Measurements from ENCODE around the gene ASPRV1. TPM values are rescaled to one million over a fixed set of nuclear protein-coding genes. Genes with fewer than 3 reads are reported as not detected.

Gene ASPRV1
- total RNA-seq, 4 donors from 2014 or later, result 0.95 to 1.2 TPM; not detected in 2

DNA sequence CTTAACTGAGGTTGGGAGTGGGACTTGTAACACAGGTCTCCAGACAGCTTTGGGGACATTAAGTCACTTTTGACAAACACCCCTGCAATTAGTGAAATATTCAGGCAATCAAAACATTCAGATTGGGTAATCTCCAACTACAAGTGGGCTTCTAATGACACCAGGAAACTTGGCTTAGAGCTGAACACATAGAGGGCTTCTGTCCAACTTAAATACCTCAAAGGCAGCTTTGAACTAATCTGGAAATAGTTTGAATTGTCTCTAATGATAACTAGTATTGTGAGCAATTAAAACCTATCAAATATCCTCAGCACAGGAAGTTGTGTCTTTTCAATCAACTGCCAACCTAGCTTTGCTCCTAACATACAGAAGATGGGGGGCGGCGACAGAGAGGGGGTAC is 5.1 kb upstream of the ASPRV1 start:
- peaks cover 0 to 16% (median 7%) of the 10 kb centered on the region in 4 donors for H3K4me1 ChIP-seq
- H3K27ac ChIP-seq, result no peak overlapping the region
- H3K9me3 ChIP-seq, result no peaks in the 10 kb centered on the region
- TF ChIP-seq, protein P1, sequence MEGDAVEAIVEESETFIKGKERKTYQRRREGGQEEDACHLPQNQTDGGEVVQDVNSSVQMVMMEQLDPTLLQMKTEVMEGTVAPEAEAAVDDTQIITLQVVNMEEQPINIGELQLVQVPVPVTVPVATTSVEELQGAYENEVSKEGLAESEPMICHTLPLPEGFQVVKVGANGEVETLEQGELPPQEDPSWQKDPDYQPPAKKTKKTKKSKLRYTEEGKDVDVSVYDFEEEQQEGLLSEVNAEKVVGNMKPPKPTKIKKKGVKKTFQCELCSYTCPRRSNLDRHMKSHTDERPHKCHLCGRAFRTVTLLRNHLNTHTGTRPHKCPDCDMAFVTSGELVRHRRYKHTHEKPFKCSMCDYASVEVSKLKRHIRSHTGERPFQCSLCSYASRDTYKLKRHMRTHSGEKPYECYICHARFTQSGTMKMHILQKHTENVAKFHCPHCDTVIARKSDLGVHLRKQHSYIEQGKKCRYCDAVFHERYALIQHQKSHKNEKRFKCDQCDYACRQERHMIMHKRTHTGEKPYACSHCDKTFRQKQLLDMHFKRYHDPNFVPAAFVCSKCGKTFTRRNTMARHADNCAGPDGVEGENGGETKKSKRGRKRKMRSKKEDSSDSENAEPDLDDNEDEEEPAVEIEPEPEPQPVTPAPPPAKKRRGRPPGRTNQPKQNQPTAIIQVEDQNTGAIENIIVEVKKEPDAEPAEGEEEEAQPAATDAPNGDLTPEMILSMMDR (IDR thresholded peaks at IDR 0.05), result no peak
- TF ChIP-seq EP300 (IDR thresholded peaks at IDR 0.05; ENCODE audit: low read depth) (no peak), POLR2A (IDR thresholded peaks at IDR 0.05) (no peak), POLR2AphosphoS5 (IDR thresholded peaks at IDR 0.05) (no peak)
- intact Hi-C loops (cut with DNase I; ENCODE audit: low total_unique reads), result no loop called here
- DNase-seq, result no peak
- no peaks in the 10 kb centered on the region for H3K27me3 ChIP-seq
- no peaks in the 10 kb centered on the region for H3K36me3 ChIP-seq
- H3K4me3 ChIP-seq, result no peak overlapping the region
- in situ Hi-C loops (cut with MboI; ENCODE audit: low pct_ligation_motif_present in 1 of 4, low pct_unique_long_range_greater_than_20kb in 1 of 4, low sequenced_read_pairs in 3 of 4), result no loop called here
- 96% methylated on average over 2 of the region's 2 CpGs; no CpG with 5 or more reads in 1 of the 2 donors for WGBS, 2 donors (ENCODE audit: low coverage in 1 of 2)

DNA sequence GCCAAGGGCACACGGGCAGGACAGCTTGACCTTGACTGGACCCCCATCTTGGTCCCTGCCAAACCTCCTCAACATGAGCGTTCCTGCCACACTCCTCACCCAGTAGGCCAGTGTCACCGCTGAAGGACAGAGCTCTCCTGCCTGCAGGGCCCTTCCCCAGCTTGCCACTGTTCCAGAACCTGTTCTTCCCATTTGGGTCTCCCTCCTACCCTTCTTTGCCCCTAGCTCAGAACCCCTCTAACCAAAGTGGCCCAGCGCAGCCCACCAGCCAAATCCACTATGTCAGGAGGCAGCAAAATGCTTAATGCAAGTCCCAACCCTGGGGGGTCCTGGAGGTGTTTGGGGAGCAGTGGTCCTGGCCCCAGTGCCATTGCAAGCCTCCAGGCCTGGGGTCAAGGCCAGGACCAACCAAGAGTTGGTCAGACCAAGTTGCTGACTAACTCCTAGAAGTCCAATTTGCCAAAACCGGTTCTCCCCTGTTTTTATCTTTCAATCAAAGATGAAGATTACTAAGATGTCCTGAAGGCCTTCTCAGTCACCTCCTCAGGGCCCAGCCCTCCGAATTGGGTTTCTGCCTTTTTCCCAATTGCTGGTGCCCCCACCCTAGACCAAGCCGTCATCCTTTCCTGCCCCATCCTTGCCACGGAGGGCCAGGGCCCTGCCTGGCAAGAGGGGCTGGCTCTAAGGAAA is 4.5 kb upstream of the ASPRV1 start:
- peaks cover 0 to 16% (median 7%) of the 10 kb centered on the region in 4 donors for H3K4me1 ChIP-seq
- no peaks in the 10 kb centered on the region for H3K36me3 ChIP-seq
- no peak for DNase-seq
- no peak overlapping the region for H3K4me3 ChIP-seq
- no peak overlapping the region for H3K27ac ChIP-seq
- intact Hi-C loops (cut with DNase I; ENCODE audit: low total_unique reads) (no loop called here), in situ Hi-C loops (cut with MboI; ENCODE audit: low pct_ligation_motif_present in 1 of 4, low pct_unique_long_range_greater_than_20kb in 1 of 4, low sequenced_read_pairs in 3 of 4) (no loop called here)
- no peaks in the 10 kb centered on the region for H3K9me3 ChIP-seq
- H3K27me3 ChIP-seq, result no peaks in the 10 kb centered on the region
- 87 to 91% methylated on average over 4 to 8 of the region's 8 CpGs for WGBS, 2 donors (ENCODE audit: low coverage in 1 of 2)
- TF ChIP-seq, protein P1 (IDR thresholded peaks at IDR 0.05), result no peak
- TF ChIP-seq POLR2A (IDR thresholded peaks at IDR 0.05), result no peak
- no peak for TF ChIP-seq POLR2AphosphoS5 (IDR thresholded peaks at IDR 0.05)
- TF ChIP-seq EP300 (IDR thresholded peaks at IDR 0.05; ENCODE audit: low read depth), result no peak

DNA sequence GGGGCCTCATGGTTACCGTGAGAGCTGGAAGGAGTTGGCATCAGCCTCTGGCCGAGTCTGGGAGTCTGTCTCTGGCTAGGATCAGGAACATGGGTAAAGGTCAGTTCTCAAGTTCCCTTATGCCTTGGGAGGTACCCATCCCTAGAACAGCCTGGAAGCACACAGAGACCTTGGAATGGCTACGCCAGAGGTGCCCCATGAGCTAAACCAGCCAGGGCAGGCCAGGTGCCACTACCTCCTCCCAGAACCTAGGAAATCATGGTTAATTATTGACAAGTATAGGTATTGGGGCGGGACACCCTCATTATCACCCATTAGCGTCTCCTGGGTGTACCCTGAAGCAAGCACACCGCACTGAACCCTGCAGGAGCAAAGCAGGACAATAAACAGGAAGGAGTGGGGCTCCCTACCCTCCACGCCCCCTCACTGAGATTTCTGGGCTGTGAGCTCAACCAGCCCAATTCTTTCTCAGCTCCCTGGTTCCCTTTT is 3.0 kb upstream of the ASPRV1 start:
- intact Hi-C loops (cut with DNase I; ENCODE audit: low total_unique reads), result no loop called here
- Histone ChIP-seq H3K4me3 (no peak overlapping the region), H3K27ac (peak overlapping the region in 3 of 4 donors; percentile 17 to 54 (median 34)), H3K27me3 (no peaks in the 10 kb centered on the region), H3K4me1 (peaks cover 0 to 16% (median 7%) of the 10 kb centered on the region in 4 donors), H3K36me3 (no peaks in the 10 kb centered on the region), H3K9me3 (no peaks in the 10 kb centered on the region)
- TF ChIP-seq POLR2A (IDR thresholded peaks at IDR 0.05) (peak; percentile 34), POLR2AphosphoS5 (IDR thresholded peaks at IDR 0.05) (peak in 1 of 3 donors; percentile 34), EP300 (IDR thresholded peaks at IDR 0.05; ENCODE audit: low read depth) (no peak)
- TF ChIP-seq, protein P1 (IDR thresholded peaks at IDR 0.05), result no peak
- WGBS, 2 donors (ENCODE audit: low coverage in 1 of 2), result 20 to 64% methylated on average over 1 to 7 of the region's 7 CpGs
- in situ Hi-C loops (cut with MboI; ENCODE audit: low pct_ligation_motif_present in 1 of 4, low pct_unique_long_range_greater_than_20kb in 1 of 4, low sequenced_read_pairs in 3 of 4), result no loop called here
- DNase-seq, result peak; percentile 56

DNA sequence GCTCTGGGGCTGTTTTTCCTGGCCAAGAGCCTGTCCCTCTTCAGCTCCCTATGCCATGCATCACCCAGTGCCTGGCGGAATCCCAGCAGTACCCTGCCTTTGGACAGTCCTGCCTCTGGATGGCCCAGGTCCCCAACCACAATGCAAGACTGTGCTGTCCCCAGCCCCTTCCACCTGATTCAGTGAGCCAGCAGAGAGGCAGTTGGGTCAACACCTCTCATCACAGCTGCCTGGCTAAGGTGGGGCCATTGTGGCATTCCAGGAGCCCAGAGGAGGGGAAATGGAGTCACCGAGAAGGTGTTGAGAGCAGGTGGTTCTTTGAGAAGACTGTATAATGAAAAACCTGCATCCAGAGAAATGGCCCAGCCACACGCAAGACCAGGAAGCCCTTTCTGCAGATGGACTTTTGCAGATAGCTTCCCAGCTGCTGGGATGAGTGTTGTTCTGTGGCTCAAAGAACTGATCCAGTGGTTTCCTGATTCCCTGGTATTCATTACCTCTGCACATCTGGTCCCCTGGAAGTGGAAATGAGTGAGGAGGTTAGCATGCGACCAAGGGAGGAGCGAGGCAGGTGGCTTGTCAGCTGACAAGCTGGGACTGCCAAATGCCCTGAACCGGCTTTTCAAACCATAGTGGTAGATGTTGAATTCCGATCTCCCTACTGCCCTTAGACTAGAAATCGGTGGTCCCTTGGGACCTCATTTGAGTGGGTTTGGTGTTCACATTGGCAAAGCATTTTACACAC is 1.7 kb upstream of the ASPRV1 start:
- H3K27me3 ChIP-seq, result no peaks in the 10 kb centered on the region
- H3K27ac ChIP-seq, result no peak overlapping the region
- intact Hi-C loops (cut with DNase I; ENCODE audit: low total_unique reads) (no loop called here), in situ Hi-C loops (cut with MboI; ENCODE audit: low pct_ligation_motif_present in 1 of 4, low pct_unique_long_range_greater_than_20kb in 1 of 4, low sequenced_read_pairs in 3 of 4) (no loop called here)
- DNase-seq, result no peak
- H3K36me3 ChIP-seq, result no peaks in the 10 kb centered on the region
- H3K4me3 ChIP-seq, result no peak overlapping the region
- no peak for TF ChIP-seq POLR2AphosphoS5 (IDR thresholded peaks at IDR 0.05)
- TF ChIP-seq EP300 (IDR thresholded peaks at IDR 0.05; ENCODE audit: low read depth), result no peak
- TF ChIP-seq POLR2A (IDR thresholded peaks at IDR 0.05), result no peak
- TF ChIP-seq, protein P1 (IDR thresholded peaks at IDR 0.05), result no peak
- no peaks in the 10 kb centered on the region for H3K9me3 ChIP-seq
- peaks cover 0 to 16% (median 7%) of the 10 kb centered on the region in 4 donors for H3K4me1 ChIP-seq
- WGBS, 2 donors (ENCODE audit: low coverage in 1 of 2), result 99 to 100% methylated on average over 2 to 8 of the region's 8 CpGs

Measured in transverse colon (tissue), 4 donors.